PC-3 (cell line): ENCODE data around the gene KCNH1. TPM values are rescaled to one million over a fixed set of nuclear protein-coding genes. Genes with fewer than 3 reads are reported as not detected.
"Not testable (repeated sequence)": the region's sequence is repeated elsewhere in the genome, so short reads cannot be mapped to it uniquely, and the experiment has no call there.

Experiments
- ATAC-seq: fragments of 200-7000 bp; cut with Tn5 transposase; 2 replicates; pipeline ENCODE4 v1.9.1; 2020; ENCODE audit warnings: mild to moderate bottlenecking, moderate library complexity
- BruUV-seq: library from RNA; stranded (reverse); fragments of 400-500 nt; replicated peaks from 2 replicates; lab custom pipeline; 2021; lab: Mats Ljungman, UMichigan
- CTCF ChIA-PET: fragments of 300-600 bp; sonication (Branson Sonifier 250); formaldehyde crosslinking; loops from one replicate; lab custom pipeline; 2022; ENCODE audit warnings: antibody characterized with exemption; lab: Charles Lee
- POLR2A ChIA-PET: fragments of 300-600 bp; sonication (Branson Sonifier 250); formaldehyde crosslinking; loops from one replicate; lab custom pipeline; 2022; ENCODE audit warnings: antibody characterized with exemption; ENCODE audit not compliant: unreplicated experiment; lab: Charles Lee
- DNase-seq: peaks from one replicate; pipeline ENCODE4 v3.0.0-alpha.2; 2015
- H2AFZ ChIP-seq: fragments of 300-600 bp; sonication (generic); 2 replicates; pipeline ENCODE4 v1.6.0; 2016; ENCODE audit warnings: antibody characterized with exemption, low read length
- H3F3A ChIP-seq: fragments of 300-600 bp; sonication (generic); one replicate; pipeline ENCODE4 v1.6.0; 2017; ENCODE audit warnings: antibody characterized with exemption, low read length, control low read depth, mild to moderate bottlenecking; ENCODE audit not compliant: unreplicated experiment
- H3K27ac ChIP-seq: fragments of 300-600 bp; sonication (generic); 2 replicates; pipeline ENCODE4 v1.5.1; 2016; ENCODE audit warnings: mild to moderate bottlenecking, low read length
- H3K27me3 ChIP-seq: fragments of 300-600 bp; sonication (generic); 2 replicates; pipeline ENCODE4 v1.6.1; 2016; ENCODE audit warnings: low read length, mixed read lengths
- H3K36me3 ChIP-seq: fragments of 300-600 bp; sonication (generic); 2 replicates; pipeline ENCODE4 v1.6.1; 2016; ENCODE audit warnings: low read depth, mixed run types, low read length, mixed read lengths
- H3K4me1 ChIP-seq: fragments of 300-600 bp; sonication (generic); 2 replicates; pipeline ENCODE4 v1.5.1; 2016; ENCODE audit warnings: low read length; ENCODE audit not compliant: insufficient read depth
- H3K4me2 ChIP-seq: fragments of 300-600 bp; sonication (generic); 2 replicates; pipeline ENCODE4 v1.6.0; 2016; ENCODE audit warnings: low read length
- H3K4me3 ChIP-seq: fragments of 300-600 bp; sonication (generic); 2 replicates; pipeline ENCODE4 v1.5.1; 2016; ENCODE audit warnings: mild to moderate bottlenecking, low read length, mixed read lengths
- H3K79me2 ChIP-seq: fragments of 300-600 bp; sonication (generic); 2 replicates; pipeline ENCODE4 v1.6.1; 2017; ENCODE audit warnings: low read length, mixed read lengths
- H3K9ac ChIP-seq: fragments of 300-600 bp; sonication (generic); 2 replicates; pipeline ENCODE4 v1.6.0; 2016; ENCODE audit warnings: mild to moderate bottlenecking, low read length
- H3K9me2 ChIP-seq: fragments of 300-600 bp; sonication (generic); replicated peaks from 2 replicates; pipeline ENCODE4 v1.6.1; 2016; ENCODE audit warnings: mixed run types, low read length, mixed read lengths
- H3K9me3 ChIP-seq: fragments of 300-600 bp; sonication (generic); 2 replicates; pipeline ENCODE4 v1.6.1; 2016; ENCODE audit warnings: low read length, mixed read lengths
- H4K20me1 ChIP-seq: fragments of 300-600 bp; sonication (generic); 2 replicates; pipeline ENCODE4 v1.6.1; 2016; ENCODE audit warnings: low read length, mixed read lengths
- CTCF ChIP-seq: fragments of 300-600 bp; sonication (generic); conservative IDR thresholded peaks from 2 replicates; pipeline ENCODE4 v1.5.1; 2017; ENCODE audit warnings: antibody characterized with exemption, low read depth, mild to moderate bottlenecking, low read length
- EZH2 ChIP-seq: fragments of 300-600 bp; sonication (generic); IDR thresholded peaks from one replicate; pipeline ENCODE4 v1.6.1; 2017; ENCODE audit warnings: antibody characterized with exemption, mild to moderate bottlenecking, low read length; ENCODE audit not compliant: unreplicated experiment
- EZH2phosphoT487 ChIP-seq: fragments of 300-600 bp; sonication (generic); IDR thresholded peaks from 2 replicates; pipeline ENCODE4 v1.6.1; 2018; ENCODE audit warnings: mild to moderate bottlenecking, antibody characterized with exemption, low read length, borderline replicate concordance
- intact Hi-C: fragments of 100-400 bp; cut with micrococcal nuclease; formaldehyde crosslinking; loops from 2 replicates; pipeline ENCODE4 v1.9.0; 2023
- total RNA-seq: library from RNA; depleted of rRNA; stranded (reverse); fragments of >200 nt; gene quantifications from 2 replicates; pipeline ENCODE4 v1.2.3, GENCODE V29; 2014

Gene KCNH1
- total RNA-seq, 1 experiment from 2014 or later, result not detected

DNA sequence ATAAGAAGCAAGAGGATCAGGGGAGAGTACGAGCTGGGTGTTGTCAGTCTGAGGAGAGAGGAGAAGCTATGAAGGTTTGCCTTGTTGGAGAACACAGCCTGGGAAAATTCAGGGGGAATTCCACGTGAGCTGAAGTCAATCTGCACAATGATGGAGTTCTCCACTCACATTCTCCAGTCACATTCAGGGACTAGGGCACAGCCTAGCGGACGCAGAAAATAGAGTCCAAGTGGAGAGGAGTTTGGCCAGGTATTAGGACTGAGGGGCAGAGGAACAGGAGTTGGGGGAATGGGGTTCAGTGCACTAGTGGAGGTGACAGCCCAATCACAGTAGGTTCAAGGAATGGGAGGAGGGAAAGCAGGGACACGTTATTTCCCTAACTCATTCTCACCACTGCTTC, 124.0 kb downstream of the KCNH1 start:
- no peaks in the 10 kb centered on the region for H3K4me1 ChIP-seq
- no peak overlapping the region for H3K4me3 ChIP-seq
- H3K27me3 ChIP-seq, result peaks cover 31% of the 10 kb centered on the region; the same call in 1 of the 2 replicates
- no peaks in the 10 kb centered on the region for H3K79me2 ChIP-seq
- no peaks in the 10 kb centered on the region for H4K20me1 ChIP-seq
- no peaks in the 10 kb centered on the region for H3F3A ChIP-seq
- no peak for TF ChIP-seq EZH2phosphoT487
- TF ChIP-seq EZH2, result no peak
- TF ChIP-seq CTCF, result 0 out of 2 replicates have a peak, but pooled peaks have one; percentile 15
- no peak for DNase-seq
- POLR2A ChIA-PET, result no interaction called here
- CTCF ChIA-PET, result no interaction called here
- no peak overlapping the region for H2AFZ ChIP-seq
- H3K9me2 ChIP-seq, result no peaks in the 10 kb centered on the region
- intact Hi-C loops, result no loop called here
- H3K9ac ChIP-seq, result no peak overlapping the region
- no peaks in the 10 kb centered on the region for H3K9me3 ChIP-seq
- H3K36me3 ChIP-seq, result no peaks in the 10 kb centered on the region
- no TSS peak for BruUV-seq
- ATAC-seq, result no peak
- no peak overlapping the region for H3K27ac ChIP-seq
- no peak overlapping the region for H3K4me2 ChIP-seq

GRCh38 chr1:211007830-211008229, 126.1 kb downstream of the KCNH1 start:
- Histone ChIP-seq H3K27ac (no peak overlapping the region), H4K20me1 (no peaks in the 10 kb centered on the region), H3F3A (no peaks in the 10 kb centered on the region), H3K27me3 (peaks cover 20% of the 10 kb centered on the region; the same call in 1 of the 2 replicates), H3K36me3 (no peaks in the 10 kb centered on the region), H3K79me2 (no peaks in the 10 kb centered on the region), H2AFZ (no peak overlapping the region), H3K9ac (no peak overlapping the region), H3K4me1 (no peaks in the 10 kb centered on the region), H3K9me2 (no peaks in the 10 kb centered on the region), H3K4me2 (no peak overlapping the region), H3K9me3 (no peaks in the 10 kb centered on the region), H3K4me3 (no peak overlapping the region)
- no peak for TF ChIP-seq EZH2phosphoT487
- no peak for TF ChIP-seq EZH2
- TF ChIP-seq CTCF, result no peak
- POLR2A ChIA-PET, result no interaction called here
- BruUV-seq, result no TSS peak
- CTCF ChIA-PET, result no interaction called here
- DNase-seq (no peak), ATAC-seq (no peak)
- intact Hi-C loops, result no loop called here

DNA sequence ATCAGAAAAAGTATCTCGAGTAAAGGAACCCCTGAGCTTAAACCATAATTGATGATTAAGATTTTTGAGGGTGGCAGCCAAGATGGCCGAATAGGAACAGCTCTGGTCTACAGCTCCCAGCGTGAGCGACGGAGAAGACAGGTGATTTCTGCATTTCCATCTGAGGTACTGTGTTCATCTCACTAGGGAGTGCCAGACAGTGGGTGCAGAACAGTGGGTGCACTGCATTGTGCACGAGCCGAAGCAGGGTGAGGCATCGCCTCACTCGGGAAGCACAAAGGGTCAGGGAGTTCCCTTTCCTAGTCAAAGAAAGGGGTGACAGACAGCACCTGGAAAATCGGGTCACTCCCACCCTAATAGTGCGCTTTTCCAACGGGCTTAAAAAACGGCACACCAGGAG, 138.0 kb downstream of the KCNH1 start:
- not testable (repeated sequence) for BruUV-seq

More for the DNA sequence above, 138.0 kb downstream of the KCNH1 start:
- H3K79me2 ChIP-seq, ATAC-seq, H4K20me1 ChIP-seq, H3K27ac ChIP-seq, H2AFZ ChIP-seq, H3K4me2 ChIP-seq, H3K9ac ChIP-seq, H3K9me2 ChIP-seq, H3K4me1 ChIP-seq, intact Hi-C loops, H3K27me3 ChIP-seq, H3F3A ChIP-seq, H3K4me3 ChIP-seq, DNase-seq, H3K36me3 ChIP-seq, CTCF ChIA-PET, POLR2A ChIA-PET, H3K9me3 ChIP-seq: not testable (repeated sequence)
